Epithelial cell of proximal tubule (primary cell): ENCODE data around the gene SPN. TPM values are rescaled to one million over a fixed set of nuclear protein-coding genes. Genes with fewer than 3 reads are reported as not detected.
"Not testable (repeated sequence)": the region's sequence is repeated elsewhere in the genome, so short reads cannot be mapped to it uniquely, and the experiment has no call there.

Experiments
- DNase-seq: peaks from one replicate; pipeline ENCODE4 v3.0.0-alpha.2; 2011; ENCODE audit warnings: low read depth
- H3K4me3 ChIP-seq: 2 replicates; pipeline ENCODE4 v1.5.1; 2011; ENCODE audit warnings: low read depth, mild to moderate bottlenecking, low read length
- total RNA-seq: library from RNA; depleted of rRNA; stranded (reverse); fragments of >200 nt; gene quantifications from 2 replicates; pipeline ENCODE4 v1.2.3, GENCODE V29; 2015
- TF ChIP-seq, protein P1 (sequence below): conservative IDR thresholded peaks from 2 replicates; pipeline ENCODE4 v1.5.1; 2012; ENCODE audit warnings: low read depth, mild to moderate bottlenecking, low read length

The SPN gene
- total RNA-seq, 1 donor from 2014 or later: not detected

DNA sequence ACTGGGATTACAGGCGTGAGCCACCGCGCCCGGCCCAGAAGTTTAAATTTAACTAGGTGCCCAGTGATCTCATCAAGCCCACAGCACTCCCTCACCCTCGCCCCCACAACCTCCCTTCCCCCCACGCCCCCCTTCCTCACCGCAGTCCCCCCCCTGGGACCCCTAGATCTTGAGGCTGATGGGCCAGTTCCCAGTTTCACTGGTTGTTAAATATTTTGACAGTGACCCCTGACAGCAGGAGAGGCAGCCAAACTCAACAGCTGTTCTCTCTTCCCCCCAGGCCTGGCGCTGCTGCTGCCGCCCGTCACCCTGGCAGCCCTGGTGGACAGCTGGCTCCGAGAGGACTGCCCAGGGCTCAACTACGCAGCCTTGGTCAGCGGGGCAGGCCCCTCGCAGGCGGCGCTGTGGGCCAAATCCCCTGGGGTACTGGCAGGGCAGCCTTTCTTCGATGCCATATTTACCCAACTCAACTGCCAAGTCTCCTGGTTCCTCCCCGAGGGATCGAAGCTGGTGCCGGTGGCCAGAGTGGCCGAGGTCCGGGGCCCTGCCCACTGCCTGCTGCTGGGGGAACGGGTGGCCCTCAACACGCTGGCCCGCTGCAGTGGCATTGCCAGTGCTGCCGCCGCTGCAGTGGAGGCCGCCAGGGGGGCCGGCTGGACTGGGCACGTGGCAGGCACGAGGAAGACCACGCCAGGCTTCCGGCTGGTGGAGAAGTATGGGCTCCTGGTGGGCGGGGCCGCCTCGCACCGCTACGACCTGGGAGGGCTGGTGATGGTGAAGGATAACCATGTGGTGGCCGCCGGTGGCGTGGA, 31.5 kb downstream of the SPN start:
- TF ChIP-seq, protein P1, sequence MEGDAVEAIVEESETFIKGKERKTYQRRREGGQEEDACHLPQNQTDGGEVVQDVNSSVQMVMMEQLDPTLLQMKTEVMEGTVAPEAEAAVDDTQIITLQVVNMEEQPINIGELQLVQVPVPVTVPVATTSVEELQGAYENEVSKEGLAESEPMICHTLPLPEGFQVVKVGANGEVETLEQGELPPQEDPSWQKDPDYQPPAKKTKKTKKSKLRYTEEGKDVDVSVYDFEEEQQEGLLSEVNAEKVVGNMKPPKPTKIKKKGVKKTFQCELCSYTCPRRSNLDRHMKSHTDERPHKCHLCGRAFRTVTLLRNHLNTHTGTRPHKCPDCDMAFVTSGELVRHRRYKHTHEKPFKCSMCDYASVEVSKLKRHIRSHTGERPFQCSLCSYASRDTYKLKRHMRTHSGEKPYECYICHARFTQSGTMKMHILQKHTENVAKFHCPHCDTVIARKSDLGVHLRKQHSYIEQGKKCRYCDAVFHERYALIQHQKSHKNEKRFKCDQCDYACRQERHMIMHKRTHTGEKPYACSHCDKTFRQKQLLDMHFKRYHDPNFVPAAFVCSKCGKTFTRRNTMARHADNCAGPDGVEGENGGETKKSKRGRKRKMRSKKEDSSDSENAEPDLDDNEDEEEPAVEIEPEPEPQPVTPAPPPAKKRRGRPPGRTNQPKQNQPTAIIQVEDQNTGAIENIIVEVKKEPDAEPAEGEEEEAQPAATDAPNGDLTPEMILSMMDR: no peak
- H3K4me3 ChIP-seq: no peak overlapping the region
- no peak for DNase-seq

DNA sequence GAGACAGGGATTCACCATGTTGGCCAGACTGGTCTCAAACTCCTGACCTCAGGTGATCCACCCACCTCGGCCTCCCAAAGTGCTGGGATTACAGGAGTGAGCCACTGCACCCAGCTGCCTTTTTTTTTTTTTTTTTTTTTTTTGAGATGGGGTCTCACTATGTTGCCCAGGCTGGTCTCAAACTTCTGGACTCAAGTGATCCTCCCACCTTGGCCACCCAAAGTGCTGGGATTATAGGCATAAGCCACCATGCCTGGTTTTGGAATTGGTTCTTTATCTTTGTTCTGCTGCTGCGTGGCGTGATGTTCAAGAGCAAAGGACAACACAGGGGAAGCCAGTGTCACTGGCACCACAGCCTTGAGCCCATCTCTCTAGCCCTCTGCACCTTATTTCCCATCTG, 32.6 kb downstream of the SPN start:
- H3K4me3 ChIP-seq, DNase-seq: not testable (repeated sequence)

DNA sequence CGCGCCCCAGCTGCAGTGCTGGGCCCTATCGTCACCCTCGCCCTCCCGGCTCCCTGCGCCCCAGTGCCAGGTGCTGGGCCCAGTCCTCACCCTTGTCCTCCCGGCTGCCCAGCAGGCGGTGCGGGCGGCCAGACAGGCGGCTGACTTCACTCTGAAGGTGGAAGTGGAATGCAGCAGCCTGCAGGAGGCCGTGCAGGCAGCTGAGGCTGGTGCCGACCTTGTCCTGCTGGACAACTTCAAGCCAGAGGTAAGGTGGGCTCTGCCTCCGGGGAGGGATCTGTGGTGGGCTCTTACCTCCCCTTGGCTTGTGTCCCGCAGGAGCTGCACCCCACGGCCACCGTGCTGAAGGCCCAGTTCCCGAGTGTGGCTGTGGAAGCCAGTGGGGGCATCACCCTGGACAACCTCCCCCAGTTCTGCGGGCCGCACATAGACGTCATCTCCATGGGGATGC, 33.9 kb downstream of the SPN start:
- TF ChIP-seq, protein P1: no peak
- H3K4me3 ChIP-seq: no peak overlapping the region
- no peak for DNase-seq

DNA sequence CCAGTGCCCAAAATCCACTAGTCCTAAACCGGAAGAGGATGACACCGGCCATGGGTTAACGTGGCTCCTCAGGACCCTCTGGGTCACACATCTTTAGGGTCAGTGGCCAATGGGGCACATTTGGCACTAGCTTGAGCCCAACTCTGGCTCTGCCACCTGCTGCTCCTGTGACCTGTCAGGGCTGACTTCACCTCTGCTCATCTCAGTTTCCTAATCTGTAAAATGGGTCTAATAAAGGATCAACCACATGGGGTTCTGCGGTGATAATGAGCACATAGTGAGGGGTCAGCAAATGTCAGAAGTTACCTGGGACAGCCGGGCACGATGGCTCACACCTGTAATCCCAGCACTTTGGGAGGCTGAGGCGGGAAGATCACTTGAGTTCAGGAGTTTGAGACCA, 34.3 kb downstream of the SPN start:
- TF ChIP-seq, protein P1: no peak
- no peak for DNase-seq
- no peak overlapping the region for H3K4me3 ChIP-seq

DNA sequence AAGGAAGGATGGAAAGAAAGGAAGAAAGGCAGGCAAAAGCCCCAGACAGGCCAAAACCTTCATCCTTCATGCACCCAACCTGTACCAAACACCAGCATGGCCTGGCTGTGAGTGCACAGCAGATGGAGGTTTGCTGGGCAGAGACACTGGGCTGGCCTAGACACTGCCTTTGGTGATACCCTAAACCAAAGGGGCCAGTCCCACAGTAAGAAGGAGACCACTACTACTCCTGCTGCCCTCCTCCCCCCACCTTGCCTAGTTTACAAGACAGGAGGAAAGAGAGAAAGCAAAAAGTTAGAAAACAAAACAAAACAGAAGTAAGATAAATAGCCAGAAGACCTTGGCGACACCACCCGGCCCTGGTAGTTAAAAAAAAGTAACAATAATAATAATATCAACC, 35.0 kb downstream of the SPN start:
- no peak for DNase-seq
- no peak overlapping the region for H3K4me3 ChIP-seq
- TF ChIP-seq, protein P1: no peak

DNA sequence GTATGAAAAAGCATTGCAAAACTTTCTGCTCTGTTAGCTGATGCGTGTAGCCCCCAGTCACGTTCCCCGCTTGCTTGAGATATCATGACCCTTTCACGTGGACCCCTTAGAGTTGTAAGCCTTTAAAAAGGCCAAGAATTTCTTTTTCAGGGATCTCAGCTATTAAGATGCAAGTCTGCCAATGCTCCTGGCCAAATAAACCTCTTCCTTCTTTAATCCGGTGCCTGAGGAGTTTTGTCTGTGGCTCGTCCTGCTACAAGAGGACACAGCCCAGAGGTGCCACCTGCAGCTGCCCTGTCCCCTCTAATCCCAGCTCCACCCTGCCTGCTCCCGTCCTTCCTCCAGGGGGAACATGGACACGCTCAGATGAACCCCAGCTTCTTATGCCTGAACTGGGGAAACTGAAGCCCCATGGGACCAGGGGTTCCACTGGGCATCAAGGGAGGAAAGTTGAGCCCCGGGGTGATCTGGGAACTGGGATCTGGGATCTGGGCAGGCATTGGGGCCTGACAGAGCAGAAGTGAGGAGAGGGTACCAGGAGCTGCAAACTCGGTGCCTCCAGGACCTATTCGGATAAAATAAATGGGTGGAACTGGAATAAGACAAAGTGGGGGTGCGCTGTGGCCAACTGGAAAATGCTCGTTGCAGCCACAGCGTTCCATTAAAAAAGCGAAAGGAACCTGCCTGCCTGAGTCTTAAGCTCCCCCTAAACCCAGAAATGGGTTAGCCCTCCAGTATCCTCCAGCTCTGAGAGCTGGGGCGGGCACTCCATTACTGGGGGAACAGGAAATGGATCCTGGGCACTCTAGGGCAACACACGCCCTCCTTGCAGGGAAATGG, 35.7 kb downstream of the SPN start:
- no peak overlapping the region for H3K4me3 ChIP-seq
- no peak for DNase-seq

More for the DNA sequence above, 35.7 kb downstream of the SPN start:
- TF ChIP-seq, protein P1: no peak
